ENCODE results near the gene ARFGAP1.

The ARFGAP1 gene

GRCh38 chr20:63272105-63273058 lies at the start of gene ARFGAP1:
Gene ARFGAP1, plus strand, starts transcription at chr20:63272813. Its CDS starts 2,768 bp downstream, at chr20:63275581.
- DNase-seq: peak; percentile 88 to 91

GRCh38 chr20:63223121-63223825 lies 49.3 kb upstream of the ARFGAP1 start:
- peak; percentile 16 to 67 for DNase-seq

GRCh38 chr20:63223826-63224207 lies 48.8 kb upstream of the ARFGAP1 start:
- DNase-seq: no peak

GRCh38 chr20:63224412-63225081 lies 48.1 kb upstream of the ARFGAP1 start:
- no peak for DNase-seq

GRCh38 chr20:63225082-63225454 lies 47.5 kb upstream of the ARFGAP1 start:
- DNase-seq: no peak

GRCh38 chr20:63226042-63226943 lies 46.3 kb upstream of the ARFGAP1 start:
- DNase-seq: no peak

- DNase-seq: no peak
Measured at GRCh38 chr20:63227260-63227659, 45.4 kb upstream of the ARFGAP1 start.

- DNase-seq: no peak
Measured at GRCh38 chr20:63228806-63229205, 43.8 kb upstream of the ARFGAP1 start.

GRCh38 chr20:63230800-63231268 lies 41.8 kb upstream of the ARFGAP1 start:
- peak; percentile 37 for DNase-seq

GRCh38 chr20:63232235-63233060 lies 40.2 kb upstream of the ARFGAP1 start:
- no peak for DNase-seq

- DNase-seq: no peak
Measured at GRCh38 chr20:63233061-63233344, 39.6 kb upstream of the ARFGAP1 start.

GRCh38 chr20:63233924-63234323 lies 38.7 kb upstream of the ARFGAP1 start:
- DNase-seq: no peak

- DNase-seq: no peak
Measured at GRCh38 chr20:63234693-63235398, 37.8 kb upstream of the ARFGAP1 start.

- no peak for DNase-seq
Measured at GRCh38 chr20:63235399-63235983, 37.1 kb upstream of the ARFGAP1 start, which contains the start of gene BIRC7. Gene BIRC7, plus strand, starts transcription at chr20:63235905. Its CDS starts 192 bp downstream, at chr20:63236097.

- DNase-seq: no peak
Measured at GRCh38 chr20:63236116-63236837, 36.3 kb upstream of the ARFGAP1 start.

GRCh38 chr20:63238031-63238430 lies 34.6 kb upstream of the ARFGAP1 start:
- DNase-seq: no peak

- DNase-seq: no peak
Measured at GRCh38 chr20:63238514-63239125, 34.0 kb upstream of the ARFGAP1 start.

- DNase-seq: no peak
Measured at GRCh38 chr20:63239431-63239830, 33.2 kb upstream of the ARFGAP1 start.

- DNase-seq: no peak
Measured at GRCh38 chr20:63240004-63240403, 32.6 kb upstream of the ARFGAP1 start.
